Ovary (tissue), 3 donors: ENCODE results near the gene IFT80.

ENCODE experiments used
- CTCF ChIP-seq, 3 donors: fragments of 450-650 bp in 2 of 3; fragments of 200-600 bp in 1 of 3; IDR thresholded peaks; one replicate each; pipeline versions ENCODE4 v1.5.1 to v1.8.0; 2016 to 2022; ENCODE audit warnings: antibody characterized with exemption in 3 of 3, mild to moderate bottlenecking in 1 of 3
- EP300 ChIP-seq: sonication (generic); formaldehyde crosslinking; IDR thresholded peaks from one replicate; pipeline ENCODE4 v1.6.1; 2017; ENCODE audit warnings: antibody characterized with exemption
- POLR2A ChIP-seq: fragments of 450-650 bp; IDR thresholded peaks from one replicate; pipeline ENCODE4 v1.6.1; 2017; ENCODE audit warnings: antibody characterized with exemption, mild to moderate bottlenecking, moderate library complexity
- donor health status: DM: no; HTN: no; CAD: no.

- TF ChIP-seq POLR2A, result no peak
- TF ChIP-seq CTCF (IDR thresholded peaks at IDR 0.05), result no peak
- TF ChIP-seq EP300, result no peak
Observed at GRCh38 chr3:160330690-160331089, 68.3 kb downstream of the IFT80 start.
